HG03103 (cell line): ENCODE measurements around the gene GATA5.

Experiments
- ATAC-seq: cut with Tn5 transposase; IDR thresholded peaks from one replicate; pipeline ENCODE4 v1.9.1; 2021; ENCODE audit warnings: low read depth; ENCODE audit not compliant: unreplicated experiment

GATA5 gene

DNA sequence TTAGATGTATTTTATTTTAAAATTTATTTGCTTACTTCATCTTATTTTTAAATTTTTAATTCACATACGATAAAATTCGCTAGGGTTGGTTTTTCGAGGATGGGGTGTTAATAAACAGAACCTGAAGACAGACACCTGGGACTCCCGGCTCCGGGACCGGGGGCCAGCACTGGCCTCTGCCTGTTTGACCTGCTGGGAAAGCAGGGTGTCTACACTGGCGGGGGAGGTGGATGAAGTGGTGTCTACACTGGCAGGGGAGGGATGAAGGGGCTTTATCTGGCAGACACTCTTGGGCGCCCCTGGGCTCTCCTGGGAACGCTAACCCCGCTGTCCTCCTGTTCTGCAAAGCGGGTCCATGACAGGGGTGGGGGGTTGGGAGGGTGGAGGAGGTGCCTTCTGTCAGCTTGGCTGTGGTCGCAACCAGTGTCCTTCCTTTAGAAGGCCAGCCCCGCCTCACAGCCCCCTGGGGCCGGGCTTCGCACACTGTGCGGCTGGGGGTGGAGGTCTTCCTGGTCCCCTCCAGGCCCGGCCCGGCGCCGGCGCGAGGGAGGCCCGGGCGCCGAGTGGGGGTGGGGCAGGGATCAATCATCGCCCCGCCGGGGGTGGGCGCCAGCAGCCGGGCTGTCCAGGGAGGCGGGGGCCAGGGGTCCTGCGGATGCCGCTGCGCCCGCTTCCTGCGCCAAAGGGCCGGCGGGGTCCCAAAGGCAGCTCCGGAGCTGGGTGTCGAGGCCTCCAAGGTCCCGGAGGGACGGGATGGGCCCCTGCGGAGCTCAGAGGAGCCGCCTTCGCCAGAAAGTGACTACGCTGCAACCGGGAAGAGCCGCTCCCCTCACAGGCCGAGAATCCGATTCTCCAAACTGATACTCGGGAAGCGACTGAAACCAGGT lies 1.8 kb downstream of the GATA5 start:
- no peak for ATAC-seq

DNA sequence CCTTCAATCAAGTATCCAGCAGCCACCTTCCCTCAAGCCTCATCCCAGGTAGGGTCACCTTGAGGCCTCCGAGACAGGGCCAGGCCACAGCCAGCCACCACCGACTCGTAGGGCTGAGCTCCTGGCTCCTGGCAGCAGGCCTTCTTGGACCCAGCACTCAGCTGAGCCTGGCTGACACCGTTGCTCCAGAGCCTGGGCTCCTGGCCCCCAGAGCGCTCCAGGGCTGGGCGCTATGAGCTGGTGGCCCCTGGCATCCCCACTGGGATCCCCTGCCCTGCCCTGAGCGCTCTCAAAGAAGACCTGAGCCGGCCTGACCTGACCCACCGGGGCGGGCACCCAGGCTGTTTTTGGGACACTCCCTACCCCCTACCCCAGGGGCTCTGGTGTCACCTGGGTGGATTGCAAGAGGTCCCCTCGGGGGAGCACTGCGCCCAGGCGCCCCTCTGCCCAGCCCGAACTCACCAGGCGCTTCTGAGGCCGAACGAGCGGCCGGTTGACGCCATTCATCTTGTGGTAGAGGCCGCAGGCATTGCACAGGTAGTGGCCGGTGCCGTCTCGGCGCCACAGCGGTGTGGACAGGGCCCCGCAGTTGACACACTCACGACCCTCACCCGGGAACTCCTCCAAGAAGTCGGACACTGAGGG lies 2.7 kb downstream of the GATA5 start:
- ATAC-seq: no peak

DNA sequence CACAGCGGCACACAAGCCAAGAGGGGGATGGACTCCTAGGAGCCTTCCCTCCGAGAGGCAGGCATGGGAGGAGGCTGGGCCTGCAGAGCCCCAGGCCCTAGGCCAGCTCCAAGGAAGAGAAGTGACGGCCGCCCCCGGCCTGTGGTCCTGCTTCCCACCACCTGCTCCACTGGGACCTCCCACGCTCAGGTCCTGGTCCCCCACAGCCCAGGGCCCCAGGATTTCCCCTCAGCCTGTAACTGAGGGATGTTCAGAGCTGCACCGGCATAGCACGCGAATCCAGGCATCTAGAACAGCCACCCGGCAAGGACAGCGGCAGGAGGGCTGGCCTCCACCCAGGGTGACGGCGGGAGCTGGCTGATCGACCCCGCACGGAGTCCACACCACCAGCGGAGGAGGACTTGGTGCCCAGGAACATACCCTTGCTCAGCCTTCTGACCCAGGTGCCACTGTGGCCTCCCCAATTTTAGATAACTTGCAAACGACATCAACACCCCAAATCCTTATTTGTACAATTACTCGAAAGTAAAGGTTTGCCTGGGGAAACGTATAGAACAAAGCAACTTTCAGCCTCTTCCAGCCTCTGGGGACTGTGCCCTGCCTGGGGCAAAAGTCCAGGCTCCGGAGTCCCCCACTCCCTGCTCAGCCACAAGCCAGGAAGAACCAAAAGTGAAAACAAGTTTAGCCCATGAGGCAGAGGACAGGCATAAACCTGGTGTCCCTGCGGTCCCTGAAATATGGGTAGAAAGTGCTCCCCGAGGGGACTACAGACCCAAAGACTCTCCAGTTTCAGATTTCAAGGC lies 3.5 kb downstream of the GATA5 start:
- ATAC-seq: no peak

DNA sequence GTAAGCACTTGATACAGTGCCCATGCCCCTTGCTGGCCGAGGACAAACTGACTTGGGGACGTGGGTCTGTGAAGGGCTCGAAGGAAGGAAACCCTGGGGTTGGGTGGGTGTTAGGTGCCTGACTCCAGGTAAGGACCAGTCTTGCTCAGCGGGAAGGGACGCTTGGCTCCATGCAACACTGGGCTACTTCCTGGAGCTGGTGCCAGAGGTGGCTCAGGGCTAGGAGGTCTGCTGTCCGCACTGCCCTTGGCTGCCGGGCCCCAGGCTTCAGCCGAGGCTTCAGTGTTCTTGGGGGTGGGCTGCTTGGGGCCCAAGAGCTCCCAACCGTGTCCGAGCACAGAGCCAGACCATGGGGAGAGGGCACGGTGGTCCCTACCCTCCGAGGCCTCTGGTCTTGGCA lies 5.3 kb downstream of the GATA5 start:
- no peak for ATAC-seq

DNA sequence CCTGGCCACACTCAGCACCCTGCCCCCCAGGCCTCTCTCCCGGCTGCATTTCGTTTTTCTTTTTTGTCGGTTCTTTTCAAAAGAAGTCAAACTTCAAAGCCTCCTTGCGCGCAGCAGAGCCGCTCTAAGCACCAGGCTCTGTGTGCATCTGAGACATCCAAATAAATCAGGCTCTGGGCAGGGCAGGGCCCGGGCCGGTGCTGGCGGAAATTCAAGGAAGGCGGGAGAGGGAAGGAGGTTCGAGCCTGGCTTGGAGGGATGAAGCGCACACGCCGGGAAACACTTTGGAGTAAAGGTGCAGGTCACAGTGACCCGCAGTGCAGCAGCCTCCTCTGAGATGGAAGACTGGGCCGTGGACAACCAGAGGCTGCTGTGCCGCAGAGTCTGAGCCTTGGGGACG lies 5.8 kb downstream of the GATA5 start:
- no peak for ATAC-seq

DNA sequence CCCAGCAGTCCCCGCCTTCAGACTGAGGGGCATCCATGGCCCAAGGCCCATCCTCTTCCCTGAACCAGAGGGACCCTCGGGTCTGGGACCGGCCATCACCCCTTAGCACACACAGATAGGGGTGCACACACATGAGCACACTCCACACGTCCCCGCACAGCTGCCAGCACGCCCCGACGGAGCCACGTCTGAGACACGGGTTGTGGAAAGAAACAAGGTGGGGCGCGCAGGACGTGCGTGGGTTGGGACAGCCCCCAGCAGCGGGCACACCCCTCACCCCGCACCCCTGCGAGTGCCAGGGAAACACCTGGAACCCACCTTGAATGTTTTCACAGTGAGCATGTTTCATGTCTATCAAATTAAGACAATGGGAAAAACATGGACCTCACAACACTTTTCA lies 6.4 kb downstream of the GATA5 start:
- ATAC-seq: no peak

DNA sequence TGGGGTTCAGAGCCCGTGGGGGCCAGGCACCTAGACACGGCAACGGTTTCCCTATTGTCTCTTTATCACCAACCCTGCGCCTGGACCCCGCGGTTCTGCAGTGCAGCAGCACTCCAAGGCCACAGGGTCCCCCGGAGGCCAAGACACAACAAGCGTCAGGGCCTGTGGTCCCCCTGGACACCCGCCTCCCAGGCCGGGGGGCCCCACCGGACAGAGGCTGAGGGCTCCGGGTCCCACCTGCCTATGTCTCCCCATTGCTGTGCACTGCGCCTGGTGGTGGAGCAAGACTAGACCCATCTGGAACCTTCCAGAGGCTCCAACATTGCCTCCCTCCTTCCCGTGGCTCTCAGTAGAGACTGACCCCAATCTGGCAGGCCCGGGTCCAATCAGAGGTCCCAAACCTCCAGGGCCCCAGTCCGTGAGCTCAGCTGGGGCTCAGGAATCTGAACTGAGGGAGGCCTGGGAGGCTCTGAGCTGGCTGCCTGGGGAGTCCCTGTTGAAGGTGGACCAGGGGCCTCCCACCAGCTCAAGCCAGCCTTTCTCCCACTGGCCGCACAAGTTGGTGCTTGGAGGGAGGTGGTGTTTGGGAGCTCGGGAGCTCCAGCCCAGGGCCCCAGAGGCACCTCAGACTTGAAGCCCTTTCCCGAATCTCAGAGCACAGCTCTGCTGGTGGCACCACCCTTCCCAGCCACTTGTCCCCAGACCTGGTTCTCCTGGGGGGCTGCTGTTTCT lies 8.8 kb downstream of the GATA5 start:
- ATAC-seq: no peak

DNA sequence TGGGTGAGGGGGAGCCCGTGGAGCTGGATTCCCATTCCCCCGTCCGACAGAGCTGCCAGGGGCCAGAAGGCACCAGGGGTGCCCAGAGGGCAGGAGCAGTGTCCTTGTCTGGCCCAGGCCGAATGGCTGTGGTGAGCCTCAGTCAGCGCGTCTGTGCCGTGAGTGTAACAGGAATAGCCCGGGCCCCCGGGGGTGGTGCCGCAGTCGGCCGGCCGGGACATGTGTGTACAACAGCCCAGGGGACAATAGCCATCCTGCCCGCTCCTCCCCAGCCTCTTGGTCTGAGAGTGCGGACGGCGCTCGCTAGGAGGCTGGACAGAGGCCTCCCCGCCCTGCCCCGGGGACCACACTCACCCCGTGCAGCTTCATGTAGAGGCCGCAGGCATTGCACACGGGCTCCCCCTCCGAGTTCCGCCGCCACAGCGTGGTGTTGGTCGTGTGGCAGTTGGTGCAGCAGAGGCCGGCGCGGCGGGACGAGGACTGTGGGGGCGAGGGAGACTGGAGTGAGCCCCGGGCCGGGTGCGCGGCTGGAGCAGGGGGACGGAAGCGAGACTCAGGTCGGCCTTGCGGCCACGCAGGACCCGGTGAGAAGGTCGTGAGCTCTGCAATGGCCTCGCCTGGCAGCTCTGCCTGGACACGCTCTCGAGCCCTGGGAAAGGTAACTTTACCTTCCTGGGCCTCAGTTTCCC lies 9.6 kb downstream of the GATA5 start:
- no peak for ATAC-seq

DNA sequence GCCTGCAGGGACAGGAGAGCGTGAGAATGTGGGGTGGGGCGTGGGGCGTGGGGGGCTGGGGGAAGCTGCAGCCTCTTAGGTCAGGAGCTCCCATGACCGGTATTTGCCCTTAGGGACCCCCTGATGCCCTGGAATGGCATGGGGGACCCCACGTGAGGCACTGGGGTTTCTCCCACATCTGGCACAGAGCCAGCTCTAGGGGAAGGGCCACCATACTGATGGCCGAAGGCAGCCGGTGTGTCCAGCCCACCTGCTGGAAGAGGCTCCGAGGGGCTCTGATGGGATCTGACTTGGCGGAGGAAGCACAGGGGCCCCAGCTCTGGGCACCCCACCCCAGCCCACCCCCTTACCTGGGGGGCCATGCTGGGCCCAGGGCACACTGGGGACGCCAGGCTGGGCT lies 10.8 kb downstream of the GATA5 start:
- ATAC-seq: no peak

DNA sequence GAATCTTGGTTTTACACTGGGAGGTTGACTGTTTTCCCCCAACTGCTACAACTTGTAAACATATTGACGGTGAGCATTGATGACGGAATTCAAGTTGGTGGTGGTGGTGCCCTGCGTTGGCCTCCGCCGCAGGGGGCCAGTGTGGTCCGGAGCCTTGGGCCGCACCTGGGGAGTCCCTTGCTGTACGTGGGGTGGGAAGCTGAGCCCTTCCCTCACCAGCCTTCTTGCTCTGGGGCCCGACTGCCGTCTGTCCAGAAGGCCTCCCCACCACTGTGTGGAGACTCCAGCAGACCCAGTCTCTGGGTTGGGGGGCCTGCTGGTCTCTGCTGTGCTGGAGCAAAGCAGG lies 11.4 kb downstream of the GATA5 start:
- no peak for ATAC-seq

DNA sequence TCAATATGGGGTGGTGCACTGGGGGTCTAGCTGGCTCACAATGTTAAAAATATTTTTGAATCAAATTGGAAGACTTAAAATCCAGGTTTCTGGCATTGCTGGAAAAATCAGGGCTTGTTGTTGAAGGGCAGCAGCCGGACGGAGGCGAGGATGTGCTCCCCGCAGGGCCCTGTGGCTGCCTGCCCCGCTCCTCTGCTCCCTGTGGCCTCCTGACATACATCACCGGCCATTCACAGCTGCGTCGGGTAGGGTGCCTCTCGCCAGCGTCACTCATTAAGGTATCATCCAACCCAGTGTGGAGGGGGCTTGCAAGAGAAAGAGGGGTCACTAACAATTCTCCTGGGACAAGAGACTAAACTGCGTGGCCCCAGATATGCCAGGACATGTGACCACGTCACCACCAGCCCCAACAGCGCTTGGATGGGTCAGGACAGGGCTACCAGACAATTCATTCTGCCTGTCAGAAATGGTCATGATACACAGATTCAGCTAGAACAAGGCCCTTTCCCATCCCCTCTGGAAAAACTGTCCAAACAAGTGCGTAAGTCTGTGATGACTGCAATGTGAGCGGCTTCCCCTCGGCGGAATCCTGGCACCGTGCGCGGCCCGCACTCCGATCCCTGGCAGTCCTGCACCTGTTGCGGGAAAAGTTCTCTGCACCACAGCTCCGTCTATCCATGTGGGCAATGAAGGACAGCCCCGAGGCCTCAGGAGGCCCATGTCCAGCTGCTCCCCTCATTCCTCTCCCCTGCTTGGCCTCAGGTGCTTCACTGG lies 12.0 kb downstream of the GATA5 start:
- no peak for ATAC-seq

DNA sequence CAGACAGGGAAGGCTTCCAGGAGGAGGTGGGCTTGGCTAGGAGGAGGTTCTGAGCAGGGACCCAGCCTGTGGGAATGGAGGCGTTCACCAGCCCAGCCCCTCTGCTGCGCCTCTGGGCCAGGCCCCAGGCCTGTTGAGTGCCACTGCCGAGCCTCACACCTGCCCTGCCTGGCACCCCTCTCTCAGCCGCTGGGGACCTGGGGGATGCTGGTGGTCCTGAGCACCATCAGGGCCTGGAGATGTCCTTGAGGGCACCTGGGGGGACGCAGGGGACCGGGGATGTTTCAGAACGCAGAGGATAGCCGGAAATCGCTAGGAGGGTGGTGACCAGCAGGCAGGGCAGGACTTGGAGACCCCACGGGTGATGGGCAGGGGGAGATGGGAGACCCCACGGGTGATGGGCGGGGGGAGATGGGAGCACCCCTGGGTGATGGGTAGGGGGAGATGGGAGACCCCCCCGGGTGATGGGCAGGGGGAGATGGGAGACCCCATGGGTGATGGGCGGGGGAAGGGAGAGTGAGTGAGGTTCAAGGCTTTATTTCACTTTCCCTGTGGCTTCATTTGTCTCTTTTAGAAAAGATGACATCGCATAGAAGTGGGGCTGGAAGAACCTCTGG lies 12.7 kb downstream of the GATA5 start:
- ATAC-seq: no peak

DNA sequence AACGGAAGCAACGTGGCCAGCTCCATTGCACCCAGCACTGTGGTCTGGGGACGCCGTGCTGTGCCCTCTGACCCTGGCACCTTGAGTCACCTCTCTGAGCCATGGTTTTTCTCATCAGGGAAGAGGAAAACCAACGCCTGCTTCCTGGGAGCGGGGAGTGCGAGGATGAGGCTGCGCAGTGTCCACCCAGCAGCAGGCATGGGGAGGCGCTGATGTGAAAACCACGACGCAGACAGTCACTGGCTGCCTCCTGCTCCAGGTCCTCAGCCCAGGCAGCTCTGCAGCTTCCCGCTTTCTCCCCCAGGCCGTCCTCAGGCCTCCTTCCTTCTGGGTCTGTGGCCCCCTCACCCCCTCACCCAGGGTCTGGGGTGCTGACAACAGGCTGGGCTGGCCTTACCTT lies 14.0 kb downstream of the GATA5 start:
- ATAC-seq: no peak

DNA sequence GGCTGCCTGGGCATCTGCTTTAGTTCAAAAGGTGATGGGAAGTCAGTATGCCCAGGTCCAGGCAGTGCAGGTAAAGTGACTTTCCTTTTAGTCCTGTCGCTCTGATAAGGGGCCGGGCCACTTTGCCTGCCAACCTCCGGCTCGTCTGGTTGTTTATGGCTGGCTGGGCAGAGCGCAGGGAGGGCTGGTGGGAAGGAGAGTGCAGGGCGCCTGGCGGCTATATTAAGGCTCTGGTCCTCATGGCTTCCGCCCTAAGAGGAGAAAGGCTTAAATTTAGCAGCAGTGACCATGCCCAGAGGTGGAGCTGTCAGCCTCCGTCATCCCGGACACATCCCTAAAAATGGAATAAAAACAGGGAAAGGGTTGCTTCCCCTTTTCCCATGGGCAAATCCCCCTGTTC lies 14.6 kb downstream of the GATA5 start:
- no peak for ATAC-seq

DNA sequence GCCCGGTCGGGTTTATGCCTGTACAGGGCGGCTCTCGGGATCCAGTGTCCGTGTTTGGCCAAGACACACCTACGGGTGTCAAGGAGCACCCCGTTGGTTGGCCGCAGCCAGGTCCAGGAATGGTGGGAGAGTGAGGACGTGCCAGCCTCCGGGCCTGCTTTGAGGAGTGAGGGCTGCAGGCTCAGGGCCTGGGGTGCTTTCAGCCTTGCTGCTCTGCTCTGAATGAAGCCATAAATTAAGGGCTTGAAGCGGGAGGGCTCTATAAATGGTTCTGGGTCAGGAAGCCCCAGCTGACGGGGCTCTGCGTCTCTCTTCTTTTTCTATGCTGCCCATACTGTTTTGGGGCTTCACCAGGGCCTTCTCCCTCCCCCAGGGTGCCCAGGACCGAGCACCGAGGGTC lies 15.1 kb downstream of the GATA5 start:
- ATAC-seq: no peak

DNA sequence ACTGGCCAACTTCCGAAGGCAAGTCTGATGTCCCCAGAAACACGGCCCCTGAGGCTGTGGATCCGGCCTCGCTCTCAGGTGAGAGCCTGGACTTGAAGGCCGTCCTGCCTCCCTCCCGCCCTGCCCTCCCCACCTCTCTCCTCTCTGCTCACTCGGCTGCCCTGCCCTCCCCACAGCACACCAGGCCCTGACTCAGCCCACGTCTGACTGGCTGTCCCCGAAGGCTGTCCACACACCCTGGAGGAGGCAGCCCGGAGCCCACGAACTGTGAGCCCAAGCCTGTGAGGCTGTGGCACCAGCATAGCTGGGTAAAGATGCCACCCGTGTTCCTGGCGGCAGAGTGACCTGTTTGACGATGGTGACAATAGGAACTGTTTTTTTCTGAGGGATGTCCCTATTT lies 16.3 kb downstream of the GATA5 start:
- ATAC-seq: no peak

DNA sequence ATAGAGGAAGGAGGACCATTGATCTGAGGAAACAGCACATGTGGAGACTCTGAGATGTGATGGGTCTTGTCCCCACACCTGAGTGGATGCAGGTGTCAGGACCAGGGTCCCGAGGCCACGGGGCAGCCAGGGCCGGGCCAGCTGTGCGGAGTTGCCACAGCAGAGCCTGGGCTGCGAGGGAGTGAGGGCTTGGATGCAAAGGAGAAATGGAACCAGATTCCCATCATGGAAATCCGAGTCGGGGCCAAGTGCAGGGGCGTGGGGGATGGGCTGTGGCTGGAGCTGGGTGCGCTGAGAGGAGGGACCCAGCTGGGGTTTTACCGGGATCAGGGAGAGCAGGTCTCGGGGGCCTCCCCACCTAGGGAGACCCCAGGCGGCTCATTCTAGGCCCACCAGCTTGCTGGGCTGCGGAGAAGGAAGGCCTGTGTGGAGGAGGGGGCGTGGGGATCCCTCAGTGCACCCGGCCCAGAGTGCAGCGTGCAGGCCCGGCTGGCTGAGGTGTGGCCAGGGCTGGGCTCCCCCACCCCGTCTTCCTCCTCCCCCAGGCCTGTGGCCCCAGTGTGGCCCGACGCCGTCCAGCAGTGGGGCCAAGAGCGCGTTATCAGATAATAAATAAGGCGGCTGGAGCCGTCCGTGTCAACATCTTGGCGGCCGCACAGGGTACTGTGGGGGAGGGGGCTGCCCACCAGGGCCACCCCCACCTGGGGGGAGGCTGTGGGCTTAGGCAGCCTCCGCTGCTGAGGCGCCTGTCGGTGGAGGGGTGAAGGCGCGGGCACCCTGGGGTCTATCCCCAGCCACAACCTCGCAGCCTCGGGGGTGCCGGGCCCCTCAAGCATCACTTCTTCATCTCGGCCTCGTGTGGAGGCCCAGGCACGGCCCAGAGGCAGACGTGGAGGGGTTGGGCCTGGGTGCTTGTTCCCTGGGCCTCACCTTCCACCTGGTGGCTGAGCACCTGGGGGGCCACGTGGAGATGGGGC lies 17.2 kb downstream of the GATA5 start:
- no peak for ATAC-seq

DNA sequence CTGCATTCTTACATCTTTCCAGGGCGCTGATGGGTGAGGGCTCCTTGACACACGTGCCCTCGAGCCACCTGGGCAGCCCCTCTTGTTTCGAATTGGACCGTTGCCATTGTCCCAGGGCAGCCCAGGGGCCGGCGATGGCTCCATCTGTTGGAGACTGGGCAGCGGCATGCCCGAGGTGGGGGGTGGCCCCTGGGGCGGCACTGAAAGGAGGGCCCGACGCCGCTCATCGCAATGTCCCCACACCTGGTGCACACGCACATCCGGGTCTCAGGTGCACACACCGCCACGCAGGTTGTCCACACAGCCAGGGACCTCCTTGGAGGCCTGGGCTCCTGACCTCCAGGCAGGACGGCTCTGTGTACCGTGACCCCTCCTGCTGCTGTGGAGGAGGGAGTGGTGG lies 18.0 kb downstream of the GATA5 start:
- no peak for ATAC-seq
